Activated T-cell treated with anti-CD3 and anti-CD28 coated beads, Interleukin-2, amount 50 U/mL, for 72 hours (primary cell): ENCODE measurements around the gene CAPZA3. TPM values are rescaled to one million over a fixed set of nuclear protein-coding genes. Genes with fewer than 3 reads are reported as not detected.
"Not testable (repeated sequence)": the region's sequence is repeated elsewhere in the genome, so short reads cannot be mapped to it uniquely, and the experiment has no call there.

Experiments
- ATAC-seq, 2 donors: fragments of 150-1000 bp; cut with Tn5 transposase; replicated peaks in 1 of 2; 2 replicates each; pipeline ENCODE4 v1.10.0; 2021; ENCODE audit warnings: moderate library complexity in 2 of 2, mild to moderate bottlenecking in 1 of 2
- DNase-seq, 2 donors: peaks; one replicate each; pipeline ENCODE4 v3.0.0; 2021 to 2022; ENCODE audit warnings: mixed read lengths in 1 of 2
- H3K27ac Mint-ChIP-seq: one replicate; pipeline ENCODE4 v1.8.0; 2022; ENCODE audit warnings: mild to moderate bottlenecking, moderate library complexity, mixed read lengths
- H3K27me3 Mint-ChIP-seq: one replicate; pipeline ENCODE4 v1.8.0; 2022; ENCODE audit warnings: low read depth, mixed read lengths
- H3K36me3 Mint-ChIP-seq, 2 donors: one replicate each; pipeline ENCODE4 v1.8.0; 2022; ENCODE audit warnings: mixed read lengths in 2 of 2, mild to moderate bottlenecking in 1 of 2; ENCODE audit not compliant: insufficient read depth in 2 of 2
- H3K4me1 Mint-ChIP-seq: one replicate; pipeline ENCODE4 v1.8.0; 2022; ENCODE audit warnings: low read depth, mixed read lengths
- H3K4me3 Mint-ChIP-seq, 2 donors: one replicate each; pipeline ENCODE4 v1.8.0; 2022; ENCODE audit warnings: mild to moderate bottlenecking in 2 of 2, mixed read lengths in 2 of 2, moderate library complexity in 2 of 2
- H3K9me3 Mint-ChIP-seq, 2 donors: one replicate each; pipeline ENCODE4 v1.8.0; 2022; ENCODE audit warnings: mixed read lengths in 2 of 2
- total RNA-seq, 2 donors: library from RNA; stranded (reverse); gene quantifications; one replicate each; pipeline ENCODE4 v1.2.3, GENCODE V29; 2022

The CAPZA3 gene
- total RNA-seq, 2 donors from 2014 or later: not detected

- H3K27me3 Mint-ChIP-seq, H3K36me3 Mint-ChIP-seq, ATAC-seq: not testable (repeated sequence)
Observed at GRCh38 chr12:18785465-18785864, 47.5 kb downstream of the CAPZA3 start.

More at GRCh38 chr12:18785465-18785864, 47.5 kb downstream of the CAPZA3 start:
- H3K4me1 Mint-ChIP-seq, H3K4me3 Mint-ChIP-seq, DNase-seq, H3K27ac Mint-ChIP-seq, H3K9me3 Mint-ChIP-seq: not testable (repeated sequence)

Other genes starting within 250 kb of the CAPZA3 start
- not detected for gene PLCZ1, start 107 bp upstream of the CAPZA3 start, total RNA-seq